ENCODE data around the gene DLGAP1.

DNA sequence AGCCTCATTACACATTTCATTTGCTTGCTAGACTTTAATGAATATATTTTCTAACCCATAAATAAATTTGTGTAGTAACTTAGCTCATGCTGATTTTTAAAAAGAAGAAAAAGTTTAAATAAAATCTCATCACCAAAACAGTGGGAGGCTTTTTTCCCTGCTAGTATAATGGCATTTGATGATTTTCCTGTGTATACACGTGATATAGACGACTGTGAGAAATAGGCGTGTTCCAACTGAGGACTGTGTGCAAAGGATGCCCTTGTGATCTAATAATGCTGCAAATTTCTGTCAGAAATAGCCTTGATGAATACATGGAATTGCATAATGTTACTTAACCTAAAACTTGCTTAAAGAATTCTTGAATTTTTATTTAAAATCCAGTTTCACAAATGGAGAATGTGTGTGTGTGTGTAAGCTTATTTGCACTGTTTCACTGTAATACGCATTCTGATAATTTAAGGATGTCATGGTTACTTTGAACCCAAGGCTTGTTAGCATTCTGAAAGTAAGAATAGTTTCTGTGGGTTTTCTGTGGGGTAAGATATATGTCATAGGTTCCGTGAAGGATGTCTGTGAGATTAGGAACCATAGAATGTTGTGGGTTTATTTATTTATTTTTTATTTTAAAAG lies 178.0 kb downstream of the DLGAP1 start:
- TF ChIP-seq SUZ12 (IDR thresholded peaks at IDR 0.05) = no peak
- no peak for TF ChIP-seq ELF4 (IDR thresholded peaks at IDR 0.05)
- TF ChIP-seq FOXA1 (IDR thresholded peaks at IDR 0.05) = no peak
- TF ChIP-seq SP1 (IDR thresholded peaks at IDR 0.05) = no peak
- TF ChIP-seq FOXM1 (IDR thresholded peaks at IDR 0.05; ENCODE audit: borderline replicate concordance) = no peak
- no peak for TF ChIP-seq HDGF (IDR thresholded peaks at IDR 0.05; ENCODE audit: borderline replicate concordance)
- TF ChIP-seq BHLHE40 (IDR thresholded peaks at IDR 0.05; ENCODE audit: borderline replicate concordance) = no peak
- no peak for TF ChIP-seq NFRKB (IDR thresholded peaks at IDR 0.05)
- no peak for TF ChIP-seq FOXK2 (IDR thresholded peaks at IDR 0.05)
- no peak for TF ChIP-seq CTBP1 (IDR thresholded peaks at IDR 0.05; ENCODE audit: borderline replicate concordance)
